OCI-LY3 (cell line): ENCODE results near the gene RNF157.

ENCODE experiments used
- EZH2phosphoT487 ChIP-seq: fragments of 200-600 bp; shearing (Covaris generic); IDR thresholded peaks from 2 replicates; pipeline ENCODE4 v1.6.1; 2018; ENCODE audit warnings: antibody characterized with exemption, mixed run types, low read depth
- TF ChIP-seq, protein P1 (sequence below): fragments of 200-600, 300-600 bp; sonication (generic); IDR thresholded peaks from 2 replicates; pipeline ENCODE4 v1.5.1; 2014; ENCODE audit warnings: antibody characterized with exemption, low read length, low read depth

DNA sequence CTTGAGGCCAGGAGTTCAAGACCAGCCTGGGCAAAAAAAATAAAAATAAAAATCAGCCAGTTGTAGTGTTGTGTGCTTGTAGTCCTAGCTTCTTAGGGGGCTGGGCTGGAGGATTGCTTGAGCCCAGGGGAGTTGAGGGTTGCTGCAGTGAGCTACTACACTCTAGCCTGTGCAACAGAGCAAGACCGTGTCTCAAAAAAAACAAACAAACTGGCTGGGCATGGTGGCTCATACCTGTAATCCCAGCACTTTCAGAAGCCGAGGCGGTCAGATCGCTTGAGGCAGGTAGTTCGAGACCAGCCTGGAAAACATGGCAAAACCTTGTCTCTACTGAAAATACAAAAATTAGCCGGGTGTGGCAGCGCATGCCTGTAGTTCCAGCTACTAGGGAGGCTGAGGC, 19.9 kb upstream of the RNF157 start:
- TF ChIP-seq, protein P1, sequence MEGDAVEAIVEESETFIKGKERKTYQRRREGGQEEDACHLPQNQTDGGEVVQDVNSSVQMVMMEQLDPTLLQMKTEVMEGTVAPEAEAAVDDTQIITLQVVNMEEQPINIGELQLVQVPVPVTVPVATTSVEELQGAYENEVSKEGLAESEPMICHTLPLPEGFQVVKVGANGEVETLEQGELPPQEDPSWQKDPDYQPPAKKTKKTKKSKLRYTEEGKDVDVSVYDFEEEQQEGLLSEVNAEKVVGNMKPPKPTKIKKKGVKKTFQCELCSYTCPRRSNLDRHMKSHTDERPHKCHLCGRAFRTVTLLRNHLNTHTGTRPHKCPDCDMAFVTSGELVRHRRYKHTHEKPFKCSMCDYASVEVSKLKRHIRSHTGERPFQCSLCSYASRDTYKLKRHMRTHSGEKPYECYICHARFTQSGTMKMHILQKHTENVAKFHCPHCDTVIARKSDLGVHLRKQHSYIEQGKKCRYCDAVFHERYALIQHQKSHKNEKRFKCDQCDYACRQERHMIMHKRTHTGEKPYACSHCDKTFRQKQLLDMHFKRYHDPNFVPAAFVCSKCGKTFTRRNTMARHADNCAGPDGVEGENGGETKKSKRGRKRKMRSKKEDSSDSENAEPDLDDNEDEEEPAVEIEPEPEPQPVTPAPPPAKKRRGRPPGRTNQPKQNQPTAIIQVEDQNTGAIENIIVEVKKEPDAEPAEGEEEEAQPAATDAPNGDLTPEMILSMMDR = no peak
- no peak for TF ChIP-seq EZH2phosphoT487
